Measurements from ENCODE around the gene TMOD1. TPM values are rescaled to one million over a fixed set of nuclear protein-coding genes. Genes with fewer than 3 reads are reported as not detected.

TMOD1 gene
- total and polyA plus RNA-seq, 9 of the 15 experiments (the other 6 are each of a cell fraction or from before 2014, with no cell fraction given) = 7.1 to 41.2 (median 14.2) TPM

DNA sequence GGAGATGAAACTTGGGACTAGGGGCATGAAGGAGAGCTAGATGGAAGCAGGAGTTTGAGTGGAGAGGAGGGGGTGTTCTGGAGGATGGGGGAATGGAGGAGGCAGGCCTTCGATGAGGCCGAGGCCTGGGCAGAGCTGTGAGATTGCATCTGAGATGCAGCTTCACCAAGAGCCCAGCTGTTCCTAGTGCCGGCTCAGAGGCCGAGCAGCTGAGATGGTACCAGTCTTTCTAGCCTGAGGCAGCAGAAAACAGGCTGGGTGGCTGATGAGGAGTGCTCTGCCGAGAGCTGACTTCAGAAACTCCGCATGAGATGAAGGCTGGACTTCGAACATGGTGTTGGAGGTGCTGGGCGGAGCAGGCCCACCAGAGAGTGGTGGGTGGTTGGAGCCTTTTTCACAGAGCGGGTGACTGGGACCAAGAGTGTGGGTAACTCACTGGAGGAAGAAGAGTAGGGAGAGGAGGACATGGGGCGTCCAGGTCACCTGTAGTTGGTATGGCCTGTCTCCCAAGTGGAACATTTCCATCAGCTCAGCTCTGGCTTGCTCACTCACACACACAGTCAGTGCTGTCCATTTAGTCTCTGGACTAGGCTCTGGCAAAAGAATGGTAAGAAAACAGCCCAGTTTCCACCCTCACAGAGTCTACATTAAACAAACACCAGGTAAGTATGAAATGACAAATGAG, 54.7 kb downstream of the TMOD1 start:
- Histone ChIP-seq H3K9me1 (ENCODE audit: control insufficient read depth, insufficient read depth, low read length) (no peaks in the 10 kb centered on the region), H3K4me3 (no peak overlapping the region), H3K27ac (ENCODE audit: extremely low read depth, low read depth, low read length) (no peak overlapping the region), H3K9ac (ENCODE audit: insufficient read depth in 1 of 2, low read depth in 2 of 2, low read length in 2 of 2) (peak overlapping the region in 1 of 2 experiments; percentile 1; a peak in 1 of 4 replicates), H4K20me1 (replicated peaks; ENCODE audit: control insufficient read depth, insufficient read depth, low read length) (0 out of 2 replicates have a peak, but pooled peaks cover 5% of the 10 kb centered on the region), H3K9me3 (replicated peaks; ENCODE audit: control insufficient read depth, insufficient read depth, low read depth, low read length) (no peaks in the 10 kb centered on the region), H3K79me2 (ENCODE audit: control insufficient read depth, insufficient read depth, low read length) (no peaks in the 10 kb centered on the region), H3K27me3 (ENCODE audit: control insufficient read depth in 2 of 2, insufficient read depth in 2 of 2, low read length in 2 of 2) (no peaks in the 10 kb centered on the region), H3K4me1 (replicated peaks in 1 of 2; ENCODE audit: control insufficient read depth in 2 of 2, insufficient read depth in 2 of 2, low read length in 2 of 2) (no peaks in the 10 kb centered on the region), H3K4me2 (ENCODE audit: insufficient read depth, low read length) (no peak overlapping the region), H3K36me3 (ENCODE audit: control insufficient read depth, insufficient read depth, low read length) (peaks cover 42% of the 10 kb centered on the region), H2AFZ (ENCODE audit: low read depth, low read length) (no peak overlapping the region)
- POLR2A ChIA-PET = interaction anchor here (0.7 to 2.1 kb wide), 5 partner anchors 10 to 52 kb away, joined by 3 to 6 read pairs (median 3); no protein-coding TSS in a partner anchor
- CTCF ChIA-PET (ENCODE audit: low intra/inter-chr PET ratio) = no interaction called here
- FAIRE-seq = no peak
- WGBS (ENCODE audit: insufficient coverage, low coverage, missing lambda C conversion rate) = 92% methylated on average over 8 of the region's 10 CpGs
- no peak for DNase-seq (ENCODE audit: extremely low read depth in 1 of 4, low spot score in 3 of 4)
- ATAC-seq = no peak
- no TSS peak for BruUV-seq (replicated peaks)
- TF ChIP-seq ADNP (tag; IDR thresholded peaks at IDR 0.05) (no peak), KLF6 (CRISPR knock-in tag; IDR thresholded peaks at IDR 0.05; ENCODE audit: borderline replicate concordance) (no peak), PTTG1 (tag; IDR thresholded peaks at IDR 0.05; ENCODE audit: low read depth) (no peak), ZNF644 (tag; IDR thresholded peaks at IDR 0.05; ENCODE audit: low read depth) (no peak), RNF2 (IDR thresholded peaks at IDR 0.05) (no peak), ILF3 (IDR thresholded peaks at IDR 0.05; ENCODE audit: borderline replicate concordance) (no peak), FIP1L1 (IDR thresholded peaks at IDR 0.05; ENCODE audit: low read depth, low read length, poor library complexity, severe bottlenecking) (no peak), CAMTA2 (CRISPR knock-in tag; conservative IDR thresholded peaks at IDR 0.05) (no peak), RBM34 (IDR thresholded peaks at IDR 0.05; ENCODE audit: borderline replicate concordance, insufficient read depth, low read length) (no peak), GTF2A2 (tag; IDR thresholded peaks at IDR 0.05) (no peak), DNMT1 (IDR thresholded peaks at IDR 0.05) (no peak)
- TF ChIP-seq, protein P1, sequence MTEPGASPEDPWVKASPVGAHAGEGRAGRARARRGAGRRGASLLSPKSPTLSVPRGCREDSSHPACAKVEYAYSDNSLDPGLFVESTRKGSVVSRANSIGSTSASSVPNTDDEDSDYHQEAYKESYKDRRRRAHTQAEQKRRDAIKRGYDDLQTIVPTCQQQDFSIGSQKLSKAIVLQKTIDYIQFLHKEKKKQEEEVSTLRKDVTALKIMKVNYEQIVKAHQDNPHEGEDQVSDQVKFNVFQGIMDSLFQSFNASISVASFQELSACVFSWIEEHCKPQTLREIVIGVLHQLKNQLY (CRISPR knock-in tag; conservative IDR thresholded peaks at IDR 0.05) = no peak
- TF ChIP-seq, protein P2, sequence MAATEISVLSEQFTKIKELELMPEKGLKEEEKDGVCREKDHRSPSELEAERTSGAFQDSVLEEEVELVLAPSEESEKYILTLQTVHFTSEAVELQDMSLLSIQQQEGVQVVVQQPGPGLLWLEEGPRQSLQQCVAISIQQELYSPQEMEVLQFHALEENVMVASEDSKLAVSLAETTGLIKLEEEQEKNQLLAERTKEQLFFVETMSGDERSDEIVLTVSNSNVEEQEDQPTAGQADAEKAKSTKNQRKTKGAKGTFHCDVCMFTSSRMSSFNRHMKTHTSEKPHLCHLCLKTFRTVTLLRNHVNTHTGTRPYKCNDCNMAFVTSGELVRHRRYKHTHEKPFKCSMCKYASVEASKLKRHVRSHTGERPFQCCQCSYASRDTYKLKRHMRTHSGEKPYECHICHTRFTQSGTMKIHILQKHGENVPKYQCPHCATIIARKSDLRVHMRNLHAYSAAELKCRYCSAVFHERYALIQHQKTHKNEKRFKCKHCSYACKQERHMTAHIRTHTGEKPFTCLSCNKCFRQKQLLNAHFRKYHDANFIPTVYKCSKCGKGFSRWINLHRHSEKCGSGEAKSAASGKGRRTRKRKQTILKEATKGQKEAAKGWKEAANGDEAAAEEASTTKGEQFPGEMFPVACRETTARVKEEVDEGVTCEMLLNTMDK (IDR thresholded peaks at IDR 0.05; ENCODE audit: borderline replicate concordance, insufficient read depth, low read depth, low read length, poor library complexity, severe bottlenecking) = no peak
- TF ChIP-seq, protein P3, sequence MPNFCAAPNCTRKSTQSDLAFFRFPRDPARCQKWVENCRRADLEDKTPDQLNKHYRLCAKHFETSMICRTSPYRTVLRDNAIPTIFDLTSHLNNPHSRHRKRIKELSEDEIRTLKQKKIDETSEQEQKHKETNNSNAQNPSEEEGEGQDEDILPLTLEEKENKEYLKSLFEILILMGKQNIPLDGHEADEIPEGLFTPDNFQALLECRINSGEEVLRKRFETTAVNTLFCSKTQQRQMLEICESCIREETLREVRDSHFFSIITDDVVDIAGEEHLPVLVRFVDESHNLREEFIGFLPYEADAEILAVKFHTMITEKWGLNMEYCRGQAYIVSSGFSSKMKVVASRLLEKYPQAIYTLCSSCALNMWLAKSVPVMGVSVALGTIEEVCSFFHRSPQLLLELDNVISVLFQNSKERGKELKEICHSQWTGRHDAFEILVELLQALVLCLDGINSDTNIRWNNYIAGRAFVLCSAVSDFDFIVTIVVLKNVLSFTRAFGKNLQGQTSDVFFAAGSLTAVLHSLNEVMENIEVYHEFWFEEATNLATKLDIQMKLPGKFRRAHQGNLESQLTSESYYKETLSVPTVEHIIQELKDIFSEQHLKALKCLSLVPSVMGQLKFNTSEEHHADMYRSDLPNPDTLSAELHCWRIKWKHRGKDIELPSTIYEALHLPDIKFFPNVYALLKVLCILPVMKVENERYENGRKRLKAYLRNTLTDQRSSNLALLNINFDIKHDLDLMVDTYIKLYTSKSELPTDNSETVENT (CRISPR knock-in tag; IDR thresholded peaks at IDR 0.05) = no peak
- in situ Hi-C loops (cut with MboI) (no loop called here), intact Hi-C loops (cut with micrococcal nuclease) (no loop called here)

Measured in K562 (cell line).